ENCODE results near the gene CAPN15.

Gene CAPN15

DNA sequence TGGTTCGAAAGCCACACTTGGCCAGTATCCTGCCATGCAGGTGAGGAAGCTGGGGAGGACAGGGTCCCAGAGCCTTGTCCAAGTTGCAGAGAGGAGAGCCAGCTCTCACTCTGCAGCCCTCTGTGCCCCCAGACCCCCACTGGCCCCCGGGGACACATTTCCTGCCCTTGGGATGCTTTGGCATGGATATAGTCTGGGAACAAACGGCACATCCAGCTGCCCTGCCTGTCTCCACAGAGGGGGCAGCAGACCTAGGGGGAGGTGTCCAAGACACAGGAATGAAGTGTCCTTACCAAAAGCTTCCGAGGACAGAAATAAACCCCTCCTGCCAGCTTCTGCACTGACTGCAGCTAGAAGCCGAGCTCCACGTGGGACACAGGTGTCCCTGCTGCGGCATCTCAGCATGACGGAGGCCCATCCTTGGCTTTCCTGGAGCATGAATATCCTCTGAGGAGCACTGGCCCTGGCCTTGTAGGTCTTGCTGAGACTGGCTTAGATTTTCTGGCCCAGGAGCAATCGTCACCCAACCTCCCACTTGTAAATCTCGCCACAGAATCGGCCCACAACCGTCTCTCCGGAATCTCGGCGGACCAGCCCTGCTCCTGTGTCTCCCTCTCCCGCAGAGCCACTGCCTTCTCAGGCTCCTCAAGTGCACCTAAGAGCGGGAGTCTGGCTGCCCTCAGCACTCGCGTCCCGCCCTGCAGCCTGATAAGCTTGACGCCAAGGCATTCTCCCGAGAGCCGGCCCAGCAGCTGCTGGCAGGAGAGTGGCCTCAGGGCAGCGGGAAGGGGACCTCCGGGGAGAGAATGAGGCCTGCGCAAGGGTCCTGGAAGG lies 1.1 kb upstream of the CAPN15 start:
- DNase-seq = no peak

DNA sequence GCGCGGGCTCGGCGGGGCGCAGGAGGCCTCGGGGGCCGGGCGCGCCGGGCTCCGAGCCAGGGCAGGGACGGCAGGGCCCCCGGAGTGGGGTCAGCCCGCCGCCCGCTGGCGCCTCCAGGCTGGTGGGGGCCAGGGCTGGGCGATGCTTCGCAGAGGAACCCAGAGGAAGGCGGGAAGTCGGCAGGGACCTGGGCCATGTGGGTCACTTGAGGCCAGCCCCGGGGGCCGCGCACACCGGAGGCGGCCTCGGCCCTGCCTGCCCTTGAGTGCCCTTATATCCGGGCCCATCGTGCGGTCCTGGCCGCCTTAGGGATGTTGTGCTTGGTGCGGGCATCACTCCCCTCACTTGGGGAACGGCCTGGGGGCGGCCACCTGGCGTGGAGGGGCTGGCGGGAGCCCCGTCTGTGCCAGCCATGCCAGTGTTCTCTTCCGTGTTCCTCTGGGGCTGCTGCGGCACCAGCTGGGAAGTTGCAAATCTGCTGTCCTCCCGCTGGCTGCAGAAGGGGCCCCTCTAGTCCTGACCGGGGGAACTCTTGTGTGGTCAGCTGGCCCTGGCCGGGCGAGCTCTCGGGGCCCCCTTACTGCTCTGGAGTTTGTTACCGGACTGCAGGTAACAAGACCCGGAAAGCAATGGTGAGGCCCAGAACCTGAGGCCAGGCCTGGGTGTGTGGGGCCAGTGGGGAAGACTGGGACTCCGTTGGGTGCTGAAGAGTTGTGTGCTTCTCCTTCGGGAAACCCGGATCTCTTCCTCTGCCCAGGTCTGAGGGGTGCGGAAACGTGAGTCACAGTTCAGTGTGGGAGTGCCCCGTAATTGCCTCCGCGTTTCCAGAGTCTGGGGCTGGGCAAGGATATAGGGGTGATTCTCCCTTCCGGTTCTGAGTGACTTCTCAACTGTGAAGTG lies 849 bp downstream of the CAPN15 start:
- DNase-seq = no peak

DNA sequence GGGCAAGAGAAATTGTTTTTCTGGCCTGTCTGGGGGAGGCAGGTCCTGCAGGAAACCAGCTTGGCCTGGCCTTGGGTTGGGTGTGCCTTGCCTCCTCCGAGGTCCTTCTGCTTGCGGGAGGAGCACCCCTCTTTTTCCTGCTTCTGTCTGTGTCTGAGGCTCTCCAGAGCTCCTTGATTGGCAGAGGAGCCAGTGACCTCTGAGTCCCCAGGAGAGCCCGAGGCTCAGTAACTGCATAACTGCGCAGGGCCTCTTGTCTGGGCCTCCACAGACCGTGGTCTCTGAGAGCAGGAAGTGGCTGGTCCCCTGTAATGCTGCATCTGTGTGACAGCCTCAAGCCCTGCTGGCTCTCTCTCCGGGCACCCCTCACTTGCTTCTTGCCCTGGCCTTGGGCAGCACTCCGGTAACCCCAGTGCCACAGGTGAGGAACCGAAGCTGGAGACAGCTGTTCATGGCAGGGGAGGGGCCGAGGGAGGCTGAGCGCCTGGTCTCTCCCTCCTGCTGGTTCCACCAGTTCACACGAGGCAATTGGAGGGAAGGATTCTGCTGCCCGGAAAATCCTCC lies 1.6 kb downstream of the CAPN15 start:
- no peak for DNase-seq

DNA sequence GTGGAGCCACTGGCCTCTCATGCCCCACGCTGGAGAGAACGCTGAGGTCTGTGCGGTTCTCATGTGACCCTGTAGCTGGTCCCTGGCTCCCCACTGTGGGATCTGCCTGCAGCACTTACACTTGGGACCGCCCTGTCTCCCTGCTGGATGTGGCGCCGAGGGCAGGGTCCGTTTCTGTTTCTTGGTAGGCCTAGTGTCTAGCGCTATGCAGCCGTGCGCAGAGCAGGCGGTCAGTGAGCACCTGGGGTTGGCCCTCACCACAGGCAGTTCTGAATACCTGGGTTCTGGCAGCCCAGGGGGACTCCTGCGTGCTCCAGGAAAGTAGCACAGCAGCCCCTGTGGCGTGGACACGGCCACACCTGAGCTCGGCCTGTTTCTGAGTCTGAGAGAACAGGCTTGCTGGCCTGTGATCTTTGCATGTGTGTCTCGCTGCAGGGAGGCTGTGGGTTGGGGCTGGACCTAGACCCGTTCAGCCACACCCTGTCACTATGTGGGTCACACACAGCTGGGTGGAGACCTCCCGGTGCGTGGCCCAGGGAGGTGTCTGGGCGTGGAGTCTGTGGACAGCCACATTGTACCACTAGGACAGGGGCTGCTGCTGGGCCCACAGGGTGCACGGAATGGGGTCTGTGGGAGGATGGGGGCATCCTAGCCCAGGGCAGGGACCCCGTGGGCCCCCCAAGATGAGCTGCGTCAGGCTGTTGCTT lies 2.8 kb downstream of the CAPN15 start:
- DNase-seq = no peak

DNA sequence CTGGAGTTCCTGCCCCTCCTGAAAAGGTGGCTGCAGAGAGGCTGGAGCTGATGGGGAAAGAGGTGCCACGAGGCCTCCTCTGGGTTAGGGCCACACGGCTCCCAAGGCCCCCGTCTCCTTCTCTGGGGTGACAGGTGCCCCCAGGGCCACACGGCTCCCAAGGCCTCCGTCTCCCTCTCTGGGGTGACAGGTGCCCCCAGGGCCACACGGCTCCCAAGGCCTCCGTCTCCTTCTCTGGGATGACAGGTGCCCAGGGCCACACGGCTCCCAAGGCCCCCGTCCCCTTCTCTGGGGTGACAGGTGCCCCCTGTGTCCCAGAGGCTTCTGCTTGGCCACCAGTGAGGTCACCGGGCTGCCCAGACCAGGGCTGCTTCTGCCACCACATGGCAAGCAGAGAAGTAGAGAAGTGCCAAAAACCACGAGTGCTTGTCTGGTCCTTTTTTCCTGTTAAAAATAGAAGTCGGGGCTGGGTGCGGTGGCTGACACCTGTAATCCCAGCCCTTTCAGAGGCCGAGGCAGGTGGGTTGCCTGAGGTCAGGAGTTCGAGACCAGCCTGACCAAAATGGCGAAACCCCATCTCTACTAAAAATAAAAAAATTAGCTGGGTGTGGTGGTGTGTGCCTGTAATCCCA lies 4.1 kb downstream of the CAPN15 start:
- no peak for DNase-seq

DNA sequence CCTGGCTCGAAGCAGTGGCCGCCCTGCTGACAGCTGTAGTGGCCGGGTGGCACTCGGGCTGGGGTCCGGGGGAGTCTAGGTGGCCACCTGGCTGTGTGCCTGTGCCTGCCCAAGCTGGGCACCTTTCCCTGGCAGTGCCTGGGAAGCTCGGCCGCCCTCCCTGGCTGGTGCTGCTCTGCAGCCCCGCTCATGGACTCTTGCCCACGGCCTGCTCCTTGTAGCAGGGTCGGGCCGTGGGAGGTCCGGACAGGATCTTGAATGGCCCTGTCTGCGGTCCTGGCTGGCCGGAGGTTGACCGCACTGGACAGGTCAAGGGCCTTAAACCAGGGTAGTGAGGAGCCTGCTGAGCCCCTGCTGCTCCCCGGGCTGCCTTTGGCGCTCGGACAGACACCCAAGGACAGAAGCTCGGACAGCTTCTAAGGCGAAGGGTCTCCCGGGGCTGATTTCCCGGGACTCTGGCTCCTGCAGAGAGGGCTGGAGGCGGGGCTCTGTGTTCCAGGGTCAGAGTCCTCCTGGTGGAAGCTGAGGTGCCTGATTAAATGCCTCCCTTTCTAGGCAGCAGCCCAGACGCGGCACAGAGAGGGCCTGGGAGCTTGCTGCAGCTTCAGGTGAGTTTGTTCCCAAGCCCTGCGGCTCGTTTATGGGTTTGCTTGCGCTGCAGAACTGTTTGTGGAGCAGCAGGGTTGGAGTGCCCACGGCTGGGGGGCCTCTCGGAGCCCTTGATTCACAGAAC lies 6.0 kb downstream of the CAPN15 start:
- DNase-seq = no peak

DNA sequence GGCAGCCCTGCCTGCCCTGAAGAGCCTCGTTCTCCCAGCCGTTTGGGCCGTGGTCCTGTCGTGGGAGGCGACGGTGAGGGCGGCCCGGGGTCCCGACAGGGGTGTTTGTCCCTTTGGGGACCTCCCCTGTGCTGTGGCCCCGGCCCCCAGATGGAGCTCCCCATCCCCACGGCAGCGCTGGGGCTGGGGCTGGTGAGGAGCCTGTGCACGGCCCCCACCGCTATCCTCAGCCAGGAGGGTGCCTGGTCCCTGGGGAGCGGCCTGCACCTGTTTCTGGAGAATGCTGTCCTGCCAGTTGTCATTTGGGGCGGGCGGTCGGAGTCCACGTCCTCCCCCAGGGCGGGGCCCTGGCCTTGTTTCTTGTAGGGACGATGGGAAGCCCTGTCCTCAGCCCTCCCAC lies 6.6 kb downstream of the CAPN15 start:
- no peak for DNase-seq

DNA sequence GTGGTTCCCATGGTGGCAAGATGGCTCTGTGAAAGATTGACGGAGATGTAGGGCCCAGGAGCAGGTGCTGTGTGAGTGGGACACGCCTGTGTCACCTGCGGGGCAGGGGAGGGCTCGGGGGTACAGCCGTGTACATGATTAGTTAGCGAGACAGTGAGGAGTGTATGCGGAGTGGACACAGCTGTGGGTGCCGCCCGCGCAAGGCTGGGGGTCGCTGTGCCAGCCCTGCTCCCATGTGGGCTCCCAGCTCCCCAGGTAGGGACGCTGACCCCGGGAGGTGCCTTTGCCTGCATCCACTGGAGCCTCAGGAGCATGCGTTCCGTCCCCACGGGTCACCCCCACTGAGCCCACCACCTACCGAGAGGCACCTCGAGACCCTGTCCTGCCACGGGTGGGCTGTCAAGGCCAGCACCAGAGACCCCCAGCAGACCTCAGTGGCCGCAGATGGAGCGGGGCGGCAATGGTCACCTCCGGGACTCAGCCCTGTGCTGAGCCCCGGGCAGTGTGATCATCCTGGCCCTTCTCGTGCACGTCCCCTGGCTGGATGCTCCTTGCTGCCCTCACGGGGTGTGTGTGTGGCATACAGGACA lies 7.4 kb downstream of the CAPN15 start:
- DNase-seq = no peak

DNA sequence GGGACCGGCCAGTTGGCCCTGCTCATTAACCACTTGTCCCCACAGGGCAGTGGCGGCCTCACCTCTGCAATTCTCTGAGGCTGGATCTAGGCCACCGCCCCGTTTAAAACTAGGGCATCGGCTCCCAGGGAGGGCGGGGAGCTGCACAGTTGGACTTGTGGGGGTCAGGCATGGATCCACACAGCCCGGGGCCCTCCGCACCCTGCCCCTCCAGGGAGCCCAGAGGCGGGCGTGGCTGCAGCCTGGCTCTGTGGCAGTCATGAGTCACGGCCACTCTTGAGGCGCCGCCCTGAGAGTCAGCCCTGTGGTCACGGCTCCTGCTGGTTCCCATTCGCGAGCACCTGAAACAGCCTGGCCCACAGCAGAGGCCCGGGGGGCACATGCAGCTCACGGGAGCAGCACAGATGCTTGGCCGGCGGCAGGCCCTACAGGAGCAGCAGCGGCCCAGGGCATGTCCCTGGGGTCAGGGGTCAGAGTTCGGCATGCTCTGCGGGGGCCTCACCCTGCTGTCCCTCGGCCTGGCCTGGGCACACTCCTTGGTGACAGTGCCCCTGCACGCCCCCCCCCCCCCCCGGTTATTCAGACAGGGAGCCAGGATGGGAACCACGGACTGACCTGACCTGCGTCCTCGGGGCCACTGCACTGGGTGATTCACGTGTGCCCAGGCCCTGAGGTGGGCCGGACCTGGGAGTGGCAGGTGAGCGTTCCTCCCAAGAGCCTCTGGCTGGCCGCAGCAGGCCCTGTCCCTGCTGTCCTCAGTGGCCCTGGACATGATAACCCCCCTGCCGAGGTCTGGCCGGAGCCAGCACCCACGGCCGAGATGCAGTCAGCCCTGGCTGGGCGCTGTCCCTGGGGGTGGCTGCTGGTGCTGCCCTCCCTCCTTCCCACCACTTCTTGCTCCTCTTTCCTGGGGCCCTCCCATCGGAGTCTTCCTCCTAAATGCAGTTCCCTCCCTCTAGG lies 8.2 kb downstream of the CAPN15 start:
- no peak for DNase-seq

DNA sequence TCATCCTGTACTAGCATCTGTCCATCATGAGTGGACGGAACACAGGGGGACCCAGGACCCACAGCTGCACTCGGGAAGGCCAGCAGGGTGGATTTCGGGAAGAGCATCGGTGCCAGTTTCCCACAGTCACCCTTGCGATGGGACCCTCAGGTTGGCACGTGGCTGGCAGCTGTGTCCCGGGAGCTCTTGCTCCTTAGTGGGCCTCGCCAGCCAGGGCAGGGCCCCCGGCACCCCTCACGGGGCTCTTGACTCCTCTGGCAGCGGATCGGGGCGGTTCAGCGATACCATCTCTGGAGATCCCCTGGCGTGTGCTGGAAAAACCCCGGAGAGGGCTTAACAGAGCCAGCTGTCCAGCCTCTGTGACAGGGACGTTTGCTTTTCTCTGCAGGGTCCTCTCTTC lies 9.2 kb downstream of the CAPN15 start:
- DNase-seq = no peak

DNA sequence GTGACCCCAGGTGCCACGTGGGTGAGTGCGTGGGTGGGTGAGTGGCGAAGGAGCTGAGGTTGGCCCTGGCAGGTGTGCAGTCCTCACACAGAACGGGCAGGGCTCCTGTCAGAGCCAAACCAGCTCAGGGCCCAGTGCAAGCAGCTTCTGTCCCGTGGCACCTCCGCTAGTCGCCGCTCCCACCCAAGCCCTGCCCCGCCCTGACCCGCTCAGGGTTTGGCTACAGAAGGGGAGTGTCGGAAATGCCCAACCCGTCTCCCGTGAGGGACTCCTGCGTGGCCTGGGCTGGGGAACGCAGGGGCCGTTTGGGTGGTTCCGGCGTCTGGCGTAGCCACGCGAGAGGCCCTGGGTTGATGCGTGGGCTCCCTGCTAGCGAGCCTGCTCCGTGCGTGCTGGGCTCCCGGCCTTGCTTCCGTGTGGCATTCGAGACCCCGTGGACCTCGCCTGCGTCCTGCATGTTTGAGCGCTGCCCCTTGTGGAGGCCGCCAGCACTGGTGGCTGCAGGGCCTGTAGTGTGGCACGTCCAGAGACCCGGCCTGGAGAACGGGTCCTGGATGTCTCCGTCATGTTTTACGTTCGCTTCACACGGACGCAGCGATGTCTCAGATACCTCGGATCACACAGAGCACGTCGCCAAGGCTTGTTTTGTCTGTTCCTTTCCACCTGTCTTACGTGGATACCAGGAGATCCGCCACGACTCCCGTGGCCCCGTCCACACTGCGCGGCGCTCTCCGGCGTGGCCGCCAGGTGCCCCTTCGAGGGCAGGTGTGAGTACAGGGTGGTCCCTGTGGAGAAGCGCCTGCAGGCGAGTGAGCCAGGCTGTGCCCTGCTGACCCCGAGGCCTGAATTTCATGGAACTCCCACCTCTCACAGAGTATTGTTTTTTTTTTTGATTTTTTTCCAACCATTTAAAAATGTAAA lies 10.2 kb downstream of the CAPN15 start:
- DNase-seq = no peak

DNA sequence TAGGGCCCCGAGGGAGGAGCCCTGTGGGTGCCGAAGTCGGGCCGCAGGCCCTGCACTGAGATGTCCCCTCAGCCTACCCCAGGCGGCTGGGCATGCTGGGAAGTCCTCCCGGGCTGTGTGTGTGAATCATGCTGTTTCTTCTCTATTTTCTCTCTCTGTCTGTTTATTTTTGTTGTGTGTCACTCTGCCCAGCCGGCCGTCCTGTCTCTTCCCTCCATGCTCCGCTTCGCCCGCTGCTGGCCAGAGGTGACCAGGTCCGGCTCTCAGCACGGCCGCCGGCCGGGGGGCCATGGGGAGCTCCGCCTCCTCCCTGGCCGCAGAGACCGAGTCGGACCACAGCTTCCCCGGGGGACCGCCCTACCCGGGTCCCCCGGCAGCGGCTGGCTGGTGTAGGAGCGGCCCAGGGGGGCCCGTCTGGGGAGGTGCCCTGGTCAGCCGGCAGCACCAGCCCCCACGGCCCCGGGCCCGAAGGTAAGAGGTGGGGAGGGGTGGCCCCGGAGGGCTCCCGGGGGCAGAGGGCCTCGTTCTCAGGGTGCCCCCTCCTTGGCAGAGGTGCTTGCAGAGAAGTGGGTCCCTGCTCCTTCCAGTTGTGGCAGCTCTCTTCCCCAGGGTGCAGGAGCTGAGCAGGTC lies 12.5 kb downstream of the CAPN15 start:
- DNase-seq = no peak

DNA sequence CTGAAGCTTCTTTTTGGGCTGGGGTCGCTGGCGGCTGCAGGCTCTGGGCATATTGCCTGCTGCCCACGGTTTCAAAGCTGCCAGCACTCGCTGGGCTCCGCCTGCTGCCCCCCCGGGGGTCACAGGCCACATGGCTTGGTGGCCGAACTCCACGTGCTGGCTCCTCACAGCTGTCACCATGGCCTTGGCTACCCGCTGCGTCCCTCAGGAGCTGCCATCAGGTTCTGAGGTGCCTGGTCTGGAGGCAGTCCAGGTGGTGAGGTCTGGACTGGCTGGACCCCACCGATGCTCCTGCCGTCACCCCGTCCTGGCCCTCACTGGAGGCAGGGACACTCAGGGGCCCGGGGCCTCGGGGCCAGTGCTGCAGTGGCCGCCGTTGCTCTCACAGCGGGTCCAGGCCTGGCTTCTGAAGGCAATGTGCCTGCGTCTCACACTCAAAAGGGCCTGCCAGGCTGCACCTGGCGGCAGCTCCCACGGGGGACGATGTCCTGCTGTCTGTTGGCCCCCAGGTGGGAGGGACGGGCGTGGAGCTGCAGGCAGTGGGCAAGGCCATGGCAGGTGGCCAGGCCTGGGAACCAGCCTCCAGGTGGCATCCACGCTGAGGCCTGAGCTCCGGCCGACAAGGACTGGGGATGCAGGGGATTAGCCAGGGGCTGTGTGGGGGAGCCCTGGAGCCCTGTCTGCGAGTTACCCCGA lies 13.3 kb downstream of the CAPN15 start:
- no peak for DNase-seq

DNA sequence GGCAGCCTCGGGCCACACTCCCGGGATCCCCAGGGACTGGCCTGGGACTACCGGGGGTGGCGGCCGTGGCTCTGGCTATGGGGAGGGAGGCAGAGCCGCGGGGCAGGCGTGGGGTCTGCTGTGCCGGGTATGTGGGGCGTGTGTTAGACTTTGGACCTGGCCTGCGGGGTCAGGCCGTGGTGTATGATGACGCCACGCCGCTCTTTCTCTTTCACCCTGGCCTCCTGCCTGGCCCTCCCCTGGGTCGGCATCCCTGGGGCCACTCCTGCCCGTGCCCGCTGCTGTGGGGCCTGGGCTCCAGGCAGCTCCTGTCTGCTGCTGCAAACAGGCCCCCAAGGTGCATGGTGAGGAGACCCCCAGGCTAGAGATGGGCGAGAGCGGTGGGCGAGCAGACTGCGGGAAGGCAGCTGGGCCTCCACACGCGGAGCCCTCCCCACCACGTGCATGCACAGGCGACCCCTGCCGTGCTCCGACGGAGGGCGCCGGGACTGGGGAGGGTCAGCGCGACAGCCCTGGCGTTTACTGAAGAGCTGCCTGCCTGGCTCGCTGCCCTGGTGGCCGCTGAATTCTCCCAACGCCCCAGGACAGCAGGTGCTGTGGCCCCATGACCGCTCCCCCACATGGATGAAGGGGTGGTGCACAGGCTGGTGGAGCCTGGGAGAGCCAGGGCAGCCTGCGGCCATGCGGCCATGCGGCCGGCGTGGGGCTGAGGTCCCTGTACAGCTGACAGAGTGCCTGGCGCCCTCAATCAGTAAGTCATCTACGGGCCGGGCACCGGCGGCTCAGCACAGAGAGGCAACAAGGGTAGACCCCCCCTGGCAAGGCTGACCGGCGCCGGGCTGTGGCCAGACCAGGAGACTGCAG lies 16.0 kb downstream of the CAPN15 start:
- DNase-seq = no peak

DNA sequence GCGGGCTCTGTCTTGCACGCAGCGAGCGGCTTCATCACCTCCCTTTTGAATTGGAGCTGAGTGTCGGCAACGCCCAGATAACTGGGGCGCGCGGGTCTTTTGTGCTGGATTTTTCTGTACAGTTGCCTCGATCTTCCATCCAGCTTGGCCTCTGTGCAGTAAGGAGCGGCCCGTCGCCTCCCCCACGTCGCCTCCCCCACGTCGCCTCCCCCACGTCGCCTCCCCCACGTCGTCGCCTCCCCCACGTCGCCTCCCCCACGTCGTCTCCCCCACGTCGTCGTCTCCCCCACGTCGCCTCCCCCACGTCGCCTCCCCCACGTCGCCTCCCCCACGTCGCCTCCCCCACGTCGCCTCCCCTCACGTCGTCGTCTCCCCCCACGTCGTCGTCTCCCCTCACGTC lies 17.0 kb downstream of the CAPN15 start:
- DNase-seq = no peak

DNA sequence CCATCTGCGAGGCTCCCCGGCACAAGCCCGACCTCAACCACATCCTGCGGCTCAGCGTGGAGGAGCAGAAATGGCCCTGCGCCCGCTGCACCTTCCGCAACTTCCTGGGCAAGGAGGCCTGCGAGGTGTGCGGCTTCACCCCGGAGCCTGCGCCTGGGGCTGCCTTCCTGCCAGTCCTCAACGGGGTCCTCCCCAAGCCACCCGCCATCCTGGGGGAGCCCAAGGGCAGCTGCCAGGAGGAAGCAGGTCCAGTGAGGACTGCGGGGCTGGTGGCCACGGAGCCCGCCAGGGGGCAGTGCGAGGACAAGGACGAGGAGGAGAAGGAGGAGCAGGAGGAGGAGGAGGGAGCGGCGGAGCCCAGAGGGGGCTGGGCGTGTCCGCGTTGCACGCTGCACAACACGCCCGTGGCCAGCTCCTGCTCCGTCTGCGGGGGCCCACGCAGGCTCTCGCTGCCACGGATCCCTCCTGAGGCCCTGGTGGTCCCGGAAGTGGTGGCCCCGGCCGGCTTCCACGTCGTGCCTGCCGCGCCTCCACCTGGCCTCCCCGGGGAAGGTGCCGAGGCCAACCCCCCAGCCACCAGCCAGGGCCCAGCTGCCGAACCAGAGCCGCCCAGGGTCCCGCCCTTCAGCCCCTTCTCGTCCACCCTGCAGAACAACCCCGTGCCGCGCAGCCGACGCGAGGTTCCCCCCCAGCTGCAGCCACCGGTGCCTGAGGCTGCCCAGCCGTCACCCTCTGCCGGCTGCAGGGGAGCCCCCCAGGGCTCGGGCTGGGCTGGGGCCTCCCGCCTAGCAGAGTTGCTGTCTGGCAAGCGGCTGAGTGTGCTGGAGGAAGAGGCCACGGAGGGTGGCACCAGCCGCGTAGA lies 19.6 kb downstream of the CAPN15 start:
- no peak for DNase-seq

Data from NCI-H1048 (cell line).